Measurements from ENCODE around the gene ARHGEF37. TPM values are rescaled to one million over a fixed set of nuclear protein-coding genes. Genes with fewer than 3 reads are reported as not detected.

ARHGEF37 gene
- total and polyA plus RNA-seq, 2 of the 8 experiments (the other 6 are each of a cell fraction or from before 2014, with no cell fraction given) = 0.21 to 0.48 TPM

- Histone ChIP-seq H2AFZ (ENCODE audit: low read length) (no peak overlapping the region), H4K8ac (ENCODE audit: extremely low read depth, insufficient read depth, low read length) (no peak overlapping the region), H3K27ac (ENCODE audit: low read depth, low read length) (no peak overlapping the region), H2BK120ac (replicated peaks; ENCODE audit: low read depth, low read length) (no peak overlapping the region), H3K27me3 (replicated peaks in 1 of 4; ENCODE audit: control insufficient read depth in 3 of 4, extremely low read depth in 1 of 4, insufficient read depth in 3 of 4, low read length in 3 of 4) (no peaks in the 10 kb centered on the region; a peak in 1 of 7 replicates), H3K56ac (replicated peaks; ENCODE audit: insufficient read length, low read depth, low read length) (no peak overlapping the region), H3K4me1 (replicated peaks in 1 of 4; ENCODE audit: control insufficient read depth in 3 of 4, insufficient read depth in 4 of 4, low read length in 3 of 4) (no peaks in the 10 kb centered on the region; a peak in 1 of 7 replicates), H3K14ac (ENCODE audit: insufficient read length) (no peak overlapping the region), H4K91ac (replicated peaks; ENCODE audit: insufficient read length, low read length) (no peak overlapping the region), H3K79me2 (ENCODE audit: control insufficient read depth in 1 of 2, insufficient read depth in 2 of 2, low read length in 2 of 2) (no peaks in the 10 kb centered on the region), H2BK20ac (ENCODE audit: low read length) (no peak overlapping the region), H3K23ac (ENCODE audit: insufficient read length) (no peak overlapping the region), H4K5ac (ENCODE audit: insufficient read length, low read depth, low read length) (no peak overlapping the region), H2BK15ac (ENCODE audit: low read length) (no peak overlapping the region), H3K4ac (replicated peaks; ENCODE audit: insufficient read length, low read depth, low read length) (no peak overlapping the region), H3K4me2 (ENCODE audit: insufficient read depth in 1 of 2, low read depth in 2 of 2, low read length in 2 of 2) (no peak overlapping the region), H3K79me1 (ENCODE audit: low read depth, low read length) (no peaks in the 10 kb centered on the region), H2BK12ac (ENCODE audit: low read depth, low read length) (no peak overlapping the region), H3K18ac (ENCODE audit: extremely low read depth, low read length) (no peak overlapping the region), H3K9ac (replicated peaks in 1 of 4; ENCODE audit: extremely low read depth in 1 of 4, low read depth in 3 of 4, low read length in 3 of 4) (no peak overlapping the region), H3K9me3 (ENCODE audit: insufficient read depth in 2 of 2, low read depth in 1 of 2, low read length in 1 of 2) (no peaks in the 10 kb centered on the region), H3K4me3 (ENCODE audit: extremely low read depth in 1 of 4, insufficient read depth in 2 of 4, low read depth in 3 of 4, low read length in 4 of 4) (no peak overlapping the region), H4K20me1 (replicated peaks in 1 of 2; ENCODE audit: control insufficient read depth in 1 of 2, insufficient read depth in 2 of 2, low read length in 2 of 2) (no peaks in the 10 kb centered on the region), H2BK5ac (ENCODE audit: low read depth, low read length) (no peak overlapping the region), H3K36me3 (ENCODE audit: control insufficient read depth in 2 of 4, insufficient read depth in 4 of 4, low read length in 3 of 4) (no peaks in the 10 kb centered on the region), H3K23me2 (ENCODE audit: low read depth, low read length) (no peaks in the 10 kb centered on the region; the same call in 1 of the 2 replicates), H2AK5ac (ENCODE audit: low read depth, low read length) (no peak overlapping the region)
- WGBS, 2 experiments (ENCODE audit: extremely low coverage in 1 of 2, insufficient coverage in 1 of 2, insufficient read length in 1 of 2, insufficient replicate concordance in 2 of 2, low coverage in 1 of 2, low lambda C conversion rate in 2 of 2, missing lambda C conversion rate in 1 of 2) = 70% methylated on average over 9 of the region's 9 CpGs; no CpG with 5 or more reads in 1 of the 2 experiments
- CTCF ChIA-PET (ENCODE audit: partially characterized antibody) = interaction anchor here (0.9 to 19.9 kb wide), 9 partner anchors 10 to 352 kb away, joined by 3 to 470 read pairs (median 10); no protein-coding TSS in a partner anchor
- no peak for FAIRE-seq
- DNase-seq (ENCODE audit: low read depth in 1 of 2, low spot score in 2 of 2) = no peak
- POLR2A ChIA-PET (ENCODE audit: partially characterized antibody) = interaction anchor here (0.9 kb wide), 1 partner anchor 214 kb away, joined by 3 read pairs; no protein-coding TSS in a partner anchor
- no peak for TF ChIP-seq BCL11A (IDR thresholded peaks at IDR 0.05; ENCODE audit: low read depth in 2 of 2, low read length in 2 of 2)
- no peak for TF ChIP-seq JUND (IDR thresholded peaks at IDR 0.05; ENCODE audit: low read length)
- no peak for TF ChIP-seq RBBP5 (IDR thresholded peaks at IDR 0.05; ENCODE audit: borderline replicate concordance, low read depth, low read length)
- no peak for TF ChIP-seq TBP (IDR thresholded peaks at IDR 0.05; ENCODE audit: low read depth, low read length)
- no peak for TF ChIP-seq CEBPB (IDR thresholded peaks at IDR 0.05; ENCODE audit: low read depth, low read length)
- TF ChIP-seq SP4 (IDR thresholded peaks at IDR 0.05; ENCODE audit: low read length) = no peak
- no peak for TF ChIP-seq CTBP2 (IDR thresholded peaks at IDR 0.05; ENCODE audit: borderline replicate concordance, insufficient read depth, insufficient read length, low read length)
Measured at GRCh38 chr5:149638546-149639241, 57.4 kb downstream of the ARHGEF37 start.
